Body of pancreas (tissue), 4 donors: ENCODE results near the gene MPHOSPH9. TPM values are rescaled to one million over a fixed set of nuclear protein-coding genes. Genes with fewer than 3 reads are reported as not detected.

ENCODE experiments used
- ATAC-seq: fragments of 150-250 bp; one replicate; pipeline ENCODE4 v1.9.1; 2016
- DNase-seq, 4 donors: peaks; one replicate each; pipeline ENCODE4 v3.0.0-alpha.2; 2019
- H3K27ac ChIP-seq, 4 donors: fragments of 200-600 bp; sonication (generic); 1 replicate in 3 of 4; 2 replicates in 1 of 4; pipeline versions ENCODE4 v1.5.1 to v1.6.1; 2016 to 2019; ENCODE audit warnings: mild to moderate bottlenecking in 1 of 4, mixed read lengths in 1 of 4, moderate library complexity in 1 of 4
- H3K27me3 ChIP-seq, 2 donors: fragments of 200-600 bp; sonication (generic); one replicate each; pipeline ENCODE4 v1.6.0; 2016; ENCODE audit warnings: mild to moderate bottlenecking in 1 of 2
- H3K36me3 ChIP-seq, 2 donors: fragments of 200-600 bp; sonication (generic); replicated peaks in 1 of 2; 2 replicates each; pipeline ENCODE4 v1.5.1; 2016; ENCODE audit warnings: low read depth in 2 of 2; ENCODE audit not compliant: insufficient read depth in 1 of 2
- H3K4me1 ChIP-seq: fragments of 200-600 bp; sonication (generic); one replicate; pipeline ENCODE4 v1.6.0; 2016
- H3K4me3 ChIP-seq, 2 donors: fragments of 200-600 bp; sonication (generic); 1 replicate in 1 of 2; 2 replicates in 1 of 2; pipeline ENCODE4 v1.5.1; 2016 to 2019
- H3K9me3 ChIP-seq, 3 donors: fragments of 200-600 bp; sonication (generic); 1 replicate in 2 of 3; 2 replicates in 1 of 3; pipeline ENCODE4 v1.5.1; 2016
- POLR2A ChIP-seq, 3 donors: fragments of 450-650 bp; IDR thresholded peaks; one replicate each; pipeline ENCODE4 v1.6.1; 2016; ENCODE audit warnings: antibody characterized with exemption in 3 of 3, mild to moderate bottlenecking in 2 of 3
- WGBS, 2 donors: methylation state at CpG; one replicate each; pipeline ENCODE4 v1.1.5; 2017; 5-methylcytosine and 5-hydroxymethylcytosine counted together
- intact Hi-C: fragments of 100-400 bp; cut with DNase I; formaldehyde crosslinking; loops from one replicate; pipeline ENCODE4 v1.15.1; 2023
- total RNA-seq, 2 donors: library from RNA; depleted of rRNA; stranded (reverse); fragments of >200 nt; gene quantifications; one replicate each; pipeline ENCODE4 v1.1.0, GENCODE V29; 2016
- TF ChIP-seq, protein P1 (sequence below), 7 experiments: fragments of 450-650 bp in 4 of 7; fragments of 200-600 bp in 3 of 7; sonication (generic) in 3 of 7; IDR thresholded peaks; one replicate each; pipeline ENCODE4 v1.5.1; 2016 to 2019; ENCODE audit warnings: antibody characterized with exemption in 7 of 7

The MPHOSPH9 gene
- total RNA-seq, 2 donors from 2014 or later = 13.5 to 42.5 TPM

DNA sequence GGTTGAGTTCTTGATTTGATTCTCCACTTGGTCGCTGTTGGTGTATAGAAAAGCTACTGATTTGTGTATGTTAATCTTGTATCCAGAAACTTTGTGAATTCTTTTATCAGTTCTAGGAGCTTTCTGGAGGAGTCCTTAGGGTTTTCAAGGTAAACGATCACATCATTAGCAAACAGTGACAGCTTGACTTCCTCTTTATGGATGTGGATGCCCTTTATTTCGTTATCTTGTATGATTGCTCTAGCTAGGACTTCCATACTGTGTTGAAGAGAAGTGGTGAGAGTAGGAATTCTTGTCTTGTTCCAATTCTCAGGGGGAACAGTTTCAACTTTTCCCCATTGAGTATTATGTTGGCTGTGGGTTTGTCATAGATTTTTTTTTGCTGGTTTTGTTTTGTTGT, 12.7 kb upstream of the MPHOSPH9 start:
- Histone ChIP-seq H3K27me3 (no peaks in the 10 kb centered on the region), H3K9me3 (no peaks in the 10 kb centered on the region), H3K27ac (no peak overlapping the region), H3K36me3 (no peaks in the 10 kb centered on the region), H3K4me1 (peaks cover 5% of the 10 kb centered on the region), H3K4me3 (no peak overlapping the region)
- 82% methylated on average over 3 of the region's 3 CpGs for WGBS, 2 donors
- ATAC-seq (no peak), DNase-seq (no peak)
- intact Hi-C loops = no loop called here
- TF ChIP-seq, protein P1, sequence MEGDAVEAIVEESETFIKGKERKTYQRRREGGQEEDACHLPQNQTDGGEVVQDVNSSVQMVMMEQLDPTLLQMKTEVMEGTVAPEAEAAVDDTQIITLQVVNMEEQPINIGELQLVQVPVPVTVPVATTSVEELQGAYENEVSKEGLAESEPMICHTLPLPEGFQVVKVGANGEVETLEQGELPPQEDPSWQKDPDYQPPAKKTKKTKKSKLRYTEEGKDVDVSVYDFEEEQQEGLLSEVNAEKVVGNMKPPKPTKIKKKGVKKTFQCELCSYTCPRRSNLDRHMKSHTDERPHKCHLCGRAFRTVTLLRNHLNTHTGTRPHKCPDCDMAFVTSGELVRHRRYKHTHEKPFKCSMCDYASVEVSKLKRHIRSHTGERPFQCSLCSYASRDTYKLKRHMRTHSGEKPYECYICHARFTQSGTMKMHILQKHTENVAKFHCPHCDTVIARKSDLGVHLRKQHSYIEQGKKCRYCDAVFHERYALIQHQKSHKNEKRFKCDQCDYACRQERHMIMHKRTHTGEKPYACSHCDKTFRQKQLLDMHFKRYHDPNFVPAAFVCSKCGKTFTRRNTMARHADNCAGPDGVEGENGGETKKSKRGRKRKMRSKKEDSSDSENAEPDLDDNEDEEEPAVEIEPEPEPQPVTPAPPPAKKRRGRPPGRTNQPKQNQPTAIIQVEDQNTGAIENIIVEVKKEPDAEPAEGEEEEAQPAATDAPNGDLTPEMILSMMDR (IDR thresholded peaks at IDR 0.05) = no peak
- TF ChIP-seq POLR2A (IDR thresholded peaks at IDR 0.05) = no peak

DNA sequence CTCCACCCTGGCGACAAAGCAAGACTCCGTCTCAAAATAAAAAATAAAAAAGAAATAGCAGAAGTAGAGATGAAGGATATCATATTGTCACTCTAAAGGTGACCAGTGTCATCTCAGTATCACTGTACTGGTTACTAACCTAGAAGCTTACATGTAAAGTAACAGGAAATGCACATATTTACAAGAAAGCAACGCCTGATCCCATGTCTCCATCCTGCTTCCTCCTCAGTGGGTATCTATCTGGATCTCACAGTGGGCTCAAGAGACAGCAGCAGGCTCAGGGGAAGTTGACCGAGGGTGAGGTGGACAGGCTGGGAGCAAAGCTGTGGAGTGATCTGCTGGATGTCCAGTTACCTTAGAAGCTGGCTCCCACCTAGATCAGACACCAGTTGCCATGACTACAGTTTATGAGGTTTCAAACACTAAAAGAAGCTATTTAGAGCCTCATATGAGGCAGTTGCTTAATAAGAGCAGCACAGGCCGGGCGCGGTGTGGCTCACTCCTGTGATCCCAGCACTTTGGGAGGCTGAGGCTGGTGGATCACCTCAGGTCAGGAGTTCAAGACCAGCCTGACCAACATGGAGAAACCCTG, 10.8 kb upstream of the MPHOSPH9 start:
- Histone ChIP-seq H3K36me3 (peaks cover 0 to 2% of the 10 kb centered on the region in 2 donors), H3K27ac (no peak overlapping the region), H3K9me3 (no peaks in the 10 kb centered on the region), H3K27me3 (no peaks in the 10 kb centered on the region), H3K4me1 (no peaks in the 10 kb centered on the region), H3K4me3 (no peak overlapping the region)
- no peak for ATAC-seq
- intact Hi-C loops = no loop called here
- no peak for DNase-seq
- WGBS, 2 donors = 71 to 74% methylated on average over 4 to 7 of the region's 7 CpGs
- no peak for TF ChIP-seq POLR2A (IDR thresholded peaks at IDR 0.05)
- TF ChIP-seq, protein P1 (IDR thresholded peaks at IDR 0.05) = no peak

DNA sequence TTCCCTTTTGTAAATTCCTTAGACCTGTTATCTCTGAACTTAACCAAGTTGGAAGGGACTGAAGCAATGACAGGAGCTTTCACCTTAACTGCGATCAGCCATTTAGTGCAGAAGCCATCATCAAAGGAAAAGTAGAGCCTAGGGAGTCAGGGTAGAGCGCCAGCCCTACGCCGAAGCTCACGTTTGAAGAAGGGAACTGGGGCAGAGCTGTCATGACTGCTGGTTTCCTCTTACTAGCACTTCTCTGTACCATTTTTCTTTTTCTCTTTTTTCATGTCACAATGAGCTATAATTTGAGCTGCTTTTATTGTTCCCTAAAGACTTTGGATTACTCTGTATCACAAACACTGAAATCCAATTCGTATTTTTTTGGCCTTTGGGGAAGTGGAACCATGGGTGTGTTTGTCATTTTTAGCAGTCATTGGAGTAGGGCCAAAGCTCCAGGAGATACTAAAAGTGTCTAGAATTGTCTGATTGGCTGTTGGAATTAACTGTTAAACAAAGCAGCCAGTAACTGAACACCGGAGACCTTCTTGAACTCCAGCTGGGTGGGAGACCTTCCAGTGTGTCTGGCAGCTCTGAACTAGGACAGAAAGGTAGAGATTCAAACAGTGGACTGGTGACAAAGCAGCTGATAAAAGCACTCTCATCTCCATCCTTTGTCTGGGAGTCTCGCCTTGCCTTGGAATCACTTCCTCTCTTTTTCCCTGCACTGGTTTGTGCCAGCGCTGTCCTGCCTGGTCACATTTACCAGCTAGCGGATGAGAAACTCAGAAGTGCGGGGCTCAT, 9.4 kb upstream of the MPHOSPH9 start:
- DNase-seq = no peak
- no peaks in the 10 kb centered on the region for H3K27me3 ChIP-seq
- TF ChIP-seq POLR2A (IDR thresholded peaks at IDR 0.05) = no peak
- TF ChIP-seq, protein P1 (IDR thresholded peaks at IDR 0.05) = no peak
- ATAC-seq = no peak
- 53 to 64% methylated on average over 11 of the region's 11 CpGs for WGBS, 2 donors
- intact Hi-C loops = no loop called here
- H3K4me3 ChIP-seq = no peak overlapping the region
- no peaks in the 10 kb centered on the region for H3K9me3 ChIP-seq
- H3K27ac ChIP-seq = peak overlapping the region in 1 of 4 donors; percentile 2
- peaks cover 6% of the 10 kb centered on the region for H3K4me1 ChIP-seq
- peaks cover 0 to 2% of the 10 kb centered on the region in 2 donors for H3K36me3 ChIP-seq

GRCh38 chr12:123238961-123239360, 6.0 kb upstream of the MPHOSPH9 start:
- Histone ChIP-seq H3K4me1 (peaks cover 20% of the 10 kb centered on the region), H3K9me3 (no peaks in the 10 kb centered on the region), H3K27ac (no peak overlapping the region), H3K27me3 (no peaks in the 10 kb centered on the region), H3K36me3 (peaks cover 0 to 2% of the 10 kb centered on the region in 2 donors), H3K4me3 (no peak overlapping the region)
- intact Hi-C loops = loop anchor here (5.0 kb wide), 1 partner anchor 197 kb away; no protein-coding TSS in a partner anchor
- WGBS, 2 donors = 83 to 84% methylated on average over 6 of the region's 6 CpGs
- TF ChIP-seq, protein P1 (IDR thresholded peaks at IDR 0.05) = no peak
- no peak for TF ChIP-seq POLR2A (IDR thresholded peaks at IDR 0.05)
- ATAC-seq = no peak
- DNase-seq = no peak
